GM21423 (cell line): Measurements from ENCODE around the gene CD59.
"Not testable (repeated sequence)": the region's sequence is repeated elsewhere in the genome, so short reads cannot be mapped to it uniquely, and the experiment has no call there.

Experiments used
- ATAC-seq: cut with Tn5 transposase; IDR thresholded peaks from one replicate; pipeline ENCODE4 v1.9.1; 2021; ENCODE audit warnings: mild to moderate bottlenecking, moderate library complexity; ENCODE audit not compliant: unreplicated experiment

Gene CD59

GRCh38 chr11:33716243-33716642 is 20.0 kb downstream of the CD59 start:
- no peak for ATAC-seq

GRCh38 chr11:33713856-33714398 is 22.3 kb downstream of the CD59 start:
- ATAC-seq = no peak

GRCh38 chr11:33713151-33713855 is 22.9 kb downstream of the CD59 start:
- ATAC-seq = no peak

- ATAC-seq = no peak
Observed at GRCh38 chr11:33712436-33712835, 23.8 kb downstream of the CD59 start.

GRCh38 chr11:33709466-33709865 is 26.8 kb downstream of the CD59 start:
- ATAC-seq = no peak

- no peak for ATAC-seq
Observed at GRCh38 chr11:33708985-33709384, 27.2 kb downstream of the CD59 start.

- ATAC-seq = not testable (repeated sequence)
Observed at GRCh38 chr11:33707831-33708230, 28.4 kb downstream of the CD59 start.

- ATAC-seq = no peak
Observed at GRCh38 chr11:33706966-33707365, 29.3 kb downstream of the CD59 start.

- ATAC-seq = no peak
Observed at GRCh38 chr11:33706546-33706945, 29.7 kb downstream of the CD59 start.

- ATAC-seq = no peak
Observed at GRCh38 chr11:33704240-33705002, 31.8 kb downstream of the CD59 start.

GRCh38 chr11:33703788-33704187 is 32.4 kb downstream of the CD59 start:
- ATAC-seq = no peak

GRCh38 chr11:33703234-33703633 is 33.0 kb downstream of the CD59 start:
- no peak for ATAC-seq

GRCh38 chr11:33701302-33702230 is 34.7 kb downstream of the CD59 start:
- ATAC-seq = no peak

GRCh38 chr11:33700502-33701271 is 35.5 kb downstream of the CD59 start, which contains the start of gene C11orf91:
TSS of gene C11orf91 (minus strand) at chr11:33700826. CDS start at chr11:33700740, 86 bp downstream.
- peak; percentile 91 for ATAC-seq

GRCh38 chr11:33700063-33700501 is 36.1 kb downstream of the CD59 start:
- no peak for ATAC-seq

GRCh38 chr11:33699515-33700062 is 36.6 kb downstream of the CD59 start:
- no peak for ATAC-seq

GRCh38 chr11:33698921-33699320 is 37.3 kb downstream of the CD59 start:
- no peak for ATAC-seq

GRCh38 chr11:33697997-33698396 is 38.2 kb downstream of the CD59 start:
- ATAC-seq = no peak

GRCh38 chr11:33696931-33697638 is 39.1 kb downstream of the CD59 start:
- ATAC-seq = no peak
